ENCODE measurements around the gene CRYBA1. TPM values are rescaled to one million over a fixed set of nuclear protein-coding genes. Genes with fewer than 3 reads are reported as not detected.

The CRYBA1 gene
- total RNA-seq, 1 experiment from 2014 or later = not detected

DNA sequence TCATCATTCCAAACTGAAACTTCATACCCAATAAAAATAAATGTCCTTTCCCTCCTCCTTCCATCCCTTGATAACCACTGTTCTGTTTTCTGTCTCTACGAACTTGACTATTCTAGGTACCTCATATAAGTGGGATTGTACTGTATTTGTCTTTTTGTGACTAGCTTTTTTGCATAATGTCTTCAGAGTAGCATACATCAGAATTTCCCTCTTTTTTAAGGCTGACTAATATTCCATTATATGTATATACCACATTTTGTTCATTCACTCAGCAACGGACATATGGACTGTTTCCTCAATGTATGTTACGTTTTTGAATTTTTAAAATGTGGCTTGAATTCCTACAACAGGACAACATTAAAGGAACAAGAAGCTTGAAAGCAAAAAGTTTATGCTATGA lies 48.8 kb downstream of the CRYBA1 start (continued):
- TF ChIP-seq SIN3A (IDR thresholded peaks at IDR 0.05; ENCODE audit: low read depth) (no peak), RAD21 (IDR thresholded peaks at IDR 0.05; ENCODE audit: low read depth) (no peak), YY1 (IDR thresholded peaks at IDR 0.05; ENCODE audit: extremely low read depth, insufficient replicate concordance, low read depth, low read length) (no peak)
- TF ChIP-seq, protein P1, sequence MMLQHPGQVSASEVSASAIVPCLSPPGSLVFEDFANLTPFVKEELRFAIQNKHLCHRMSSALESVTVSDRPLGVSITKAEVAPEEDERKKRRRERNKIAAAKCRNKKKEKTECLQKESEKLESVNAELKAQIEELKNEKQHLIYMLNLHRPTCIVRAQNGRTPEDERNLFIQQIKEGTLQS (IDR thresholded peaks at IDR 0.05) = no peak

DNA sequence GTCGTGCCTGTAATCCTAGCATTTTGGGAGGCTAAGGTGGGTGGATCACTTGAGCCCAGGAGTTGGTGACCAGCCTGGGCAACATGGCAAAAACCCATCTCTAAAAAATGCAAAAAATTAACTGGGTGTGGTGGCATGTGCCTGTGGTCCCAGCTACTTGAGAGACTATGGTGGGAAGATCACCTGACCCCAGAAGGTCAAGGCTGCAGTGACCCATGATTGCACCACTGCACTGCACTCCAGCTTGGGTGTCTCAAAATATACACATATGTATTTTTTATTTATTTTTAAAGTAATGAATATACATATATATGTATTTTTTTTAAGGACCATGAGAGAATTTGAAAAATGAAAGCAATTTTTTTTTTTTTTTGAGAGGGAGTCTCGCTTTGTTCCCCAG lies 52.4 kb downstream of the CRYBA1 start:
- H3K4me3 ChIP-seq (replicated peaks in 1 of 2; ENCODE audit: low read depth in 1 of 2, low read length in 2 of 2) = no peak overlapping the region
- ChIA-PET POLR2A (no interaction called here), CTCF (no interaction called here), RAD21 (ENCODE audit: low non-redundant PET in 1 of 2, low total read pairs in 2 of 2, uncharacterized antibody in 2 of 2, unreplicated experiment in 2 of 2) (no interaction called here)
- H4K20me1 ChIP-seq (ENCODE audit: insufficient read depth) = no peaks in the 10 kb centered on the region
- ATAC-seq (no peak), DNase-seq (ENCODE audit: low read depth, low spot score) (no peak)
- intact Hi-C loops (cut with micrococcal nuclease) = no loop called here
- no peak overlapping the region for H3K27ac ChIP-seq (ENCODE audit: low read depth, low read length)
- H3K36me3 ChIP-seq (ENCODE audit: control insufficient read depth in 1 of 2, insufficient read depth in 2 of 2, low read length in 2 of 2) = no peaks in the 10 kb centered on the region
- H3K4me2 ChIP-seq (ENCODE audit: low read length) = no peak overlapping the region
- no peak overlapping the region for H2AFZ ChIP-seq (ENCODE audit: low read depth, low read length, poor library complexity, severe bottlenecking)
- BruUV-seq (replicated peaks) = no TSS peak
- no peaks in the 10 kb centered on the region for H3K27me3 ChIP-seq (ENCODE audit: insufficient read depth, low read length)
- no peaks in the 10 kb centered on the region for H3K9me3 ChIP-seq (ENCODE audit: control insufficient read depth in 1 of 2, insufficient read depth in 1 of 2, low read depth in 1 of 2, low read length in 2 of 2)
- H3K79me2 ChIP-seq (ENCODE audit: insufficient read depth, low read length) = no peaks in the 10 kb centered on the region
- H3K9me2 ChIP-seq (ENCODE audit: insufficient read depth) = no peaks in the 10 kb centered on the region
- H3K4me1 ChIP-seq (ENCODE audit: control insufficient read depth in 1 of 2, insufficient read depth in 2 of 2, low read length in 2 of 2) = peaks cover 4 to 8% of the 10 kb centered on the region in 2 experiments; a peak in 2 of 4 replicates
- no peak overlapping the region for H3K9ac ChIP-seq (ENCODE audit: low read length)
- no peak for TF ChIP-seq ELF1 (IDR thresholded peaks at IDR 0.05; ENCODE audit: borderline replicate concordance, low read depth)
- TF ChIP-seq EZH2phosphoT487 (IDR thresholded peaks at IDR 0.05; ENCODE audit: borderline replicate concordance) = no peak
- TF ChIP-seq CBX3 (IDR thresholded peaks at IDR 0.05; ENCODE audit: low read depth) = no peak
- TF ChIP-seq POLR2AphosphoS5 (IDR thresholded peaks at IDR 0.05; ENCODE audit: low read depth, low read length) = no peak
- TF ChIP-seq, protein P2, sequence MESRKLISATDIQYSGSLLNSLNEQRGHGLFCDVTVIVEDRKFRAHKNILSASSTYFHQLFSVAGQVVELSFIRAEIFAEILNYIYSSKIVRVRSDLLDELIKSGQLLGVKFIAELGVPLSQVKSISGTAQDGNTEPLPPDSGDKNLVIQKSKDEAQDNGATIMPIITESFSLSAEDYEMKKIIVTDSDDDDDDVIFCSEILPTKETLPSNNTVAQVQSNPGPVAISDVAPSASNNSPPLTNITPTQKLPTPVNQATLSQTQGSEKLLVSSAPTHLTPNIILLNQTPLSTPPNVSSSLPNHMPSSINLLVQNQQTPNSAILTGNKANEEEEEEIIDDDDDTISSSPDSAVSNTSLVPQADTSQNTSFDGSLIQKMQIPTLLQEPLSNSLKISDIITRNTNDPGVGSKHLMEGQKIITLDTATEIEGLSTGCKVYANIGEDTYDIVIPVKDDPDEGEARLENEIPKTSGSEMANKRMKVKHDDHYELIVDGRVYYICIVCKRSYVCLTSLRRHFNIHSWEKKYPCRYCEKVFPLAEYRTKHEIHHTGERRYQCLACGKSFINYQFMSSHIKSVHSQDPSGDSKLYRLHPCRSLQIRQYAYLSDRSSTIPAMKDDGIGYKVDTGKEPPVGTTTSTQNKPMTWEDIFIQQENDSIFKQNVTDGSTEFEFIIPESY (IDR thresholded peaks at IDR 0.05; ENCODE audit: extremely low read depth, insufficient replicate concordance, low read length) = no peak
- no peak for TF ChIP-seq ZFX (IDR thresholded peaks at IDR 0.05)
- TF ChIP-seq EZH2 (IDR thresholded peaks at IDR 0.05) = no peak
- no peak for TF ChIP-seq TCF7L2 (IDR thresholded peaks at IDR 0.05; ENCODE audit: borderline replicate concordance, extremely low read depth, insufficient read depth, insufficient read length)
- TF ChIP-seq, protein P3, sequence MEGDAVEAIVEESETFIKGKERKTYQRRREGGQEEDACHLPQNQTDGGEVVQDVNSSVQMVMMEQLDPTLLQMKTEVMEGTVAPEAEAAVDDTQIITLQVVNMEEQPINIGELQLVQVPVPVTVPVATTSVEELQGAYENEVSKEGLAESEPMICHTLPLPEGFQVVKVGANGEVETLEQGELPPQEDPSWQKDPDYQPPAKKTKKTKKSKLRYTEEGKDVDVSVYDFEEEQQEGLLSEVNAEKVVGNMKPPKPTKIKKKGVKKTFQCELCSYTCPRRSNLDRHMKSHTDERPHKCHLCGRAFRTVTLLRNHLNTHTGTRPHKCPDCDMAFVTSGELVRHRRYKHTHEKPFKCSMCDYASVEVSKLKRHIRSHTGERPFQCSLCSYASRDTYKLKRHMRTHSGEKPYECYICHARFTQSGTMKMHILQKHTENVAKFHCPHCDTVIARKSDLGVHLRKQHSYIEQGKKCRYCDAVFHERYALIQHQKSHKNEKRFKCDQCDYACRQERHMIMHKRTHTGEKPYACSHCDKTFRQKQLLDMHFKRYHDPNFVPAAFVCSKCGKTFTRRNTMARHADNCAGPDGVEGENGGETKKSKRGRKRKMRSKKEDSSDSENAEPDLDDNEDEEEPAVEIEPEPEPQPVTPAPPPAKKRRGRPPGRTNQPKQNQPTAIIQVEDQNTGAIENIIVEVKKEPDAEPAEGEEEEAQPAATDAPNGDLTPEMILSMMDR (IDR thresholded peaks at IDR 0.05 in 2 of 3, conservative IDR thresholded peaks at IDR 0.05 in 1 of 3; ENCODE audit: borderline replicate concordance in 1 of 3, insufficient read depth in 1 of 3, low read depth in 2 of 3, low read length in 2 of 3) = no peak
- TF ChIP-seq, protein P4, sequence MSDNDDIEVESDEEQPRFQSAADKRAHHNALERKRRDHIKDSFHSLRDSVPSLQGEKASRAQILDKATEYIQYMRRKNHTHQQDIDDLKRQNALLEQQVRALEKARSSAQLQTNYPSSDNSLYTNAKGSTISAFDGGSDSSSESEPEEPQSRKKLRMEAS (IDR thresholded peaks at IDR 0.05) = no peak
- TF ChIP-seq EGR1 (IDR thresholded peaks at IDR 0.05; ENCODE audit: low read depth) = no peak
- no peak for TF ChIP-seq FOSL1 (IDR thresholded peaks at IDR 0.05; ENCODE audit: low read depth)
- TF ChIP-seq RAD21 (IDR thresholded peaks at IDR 0.05; ENCODE audit: low read depth) = no peak
- no peak for TF ChIP-seq CEBPB (IDR thresholded peaks at IDR 0.05; ENCODE audit: low read depth)
- no peak for TF ChIP-seq YY1 (IDR thresholded peaks at IDR 0.05; ENCODE audit: extremely low read depth, insufficient replicate concordance, low read depth, low read length)
- TF ChIP-seq, protein P5, sequence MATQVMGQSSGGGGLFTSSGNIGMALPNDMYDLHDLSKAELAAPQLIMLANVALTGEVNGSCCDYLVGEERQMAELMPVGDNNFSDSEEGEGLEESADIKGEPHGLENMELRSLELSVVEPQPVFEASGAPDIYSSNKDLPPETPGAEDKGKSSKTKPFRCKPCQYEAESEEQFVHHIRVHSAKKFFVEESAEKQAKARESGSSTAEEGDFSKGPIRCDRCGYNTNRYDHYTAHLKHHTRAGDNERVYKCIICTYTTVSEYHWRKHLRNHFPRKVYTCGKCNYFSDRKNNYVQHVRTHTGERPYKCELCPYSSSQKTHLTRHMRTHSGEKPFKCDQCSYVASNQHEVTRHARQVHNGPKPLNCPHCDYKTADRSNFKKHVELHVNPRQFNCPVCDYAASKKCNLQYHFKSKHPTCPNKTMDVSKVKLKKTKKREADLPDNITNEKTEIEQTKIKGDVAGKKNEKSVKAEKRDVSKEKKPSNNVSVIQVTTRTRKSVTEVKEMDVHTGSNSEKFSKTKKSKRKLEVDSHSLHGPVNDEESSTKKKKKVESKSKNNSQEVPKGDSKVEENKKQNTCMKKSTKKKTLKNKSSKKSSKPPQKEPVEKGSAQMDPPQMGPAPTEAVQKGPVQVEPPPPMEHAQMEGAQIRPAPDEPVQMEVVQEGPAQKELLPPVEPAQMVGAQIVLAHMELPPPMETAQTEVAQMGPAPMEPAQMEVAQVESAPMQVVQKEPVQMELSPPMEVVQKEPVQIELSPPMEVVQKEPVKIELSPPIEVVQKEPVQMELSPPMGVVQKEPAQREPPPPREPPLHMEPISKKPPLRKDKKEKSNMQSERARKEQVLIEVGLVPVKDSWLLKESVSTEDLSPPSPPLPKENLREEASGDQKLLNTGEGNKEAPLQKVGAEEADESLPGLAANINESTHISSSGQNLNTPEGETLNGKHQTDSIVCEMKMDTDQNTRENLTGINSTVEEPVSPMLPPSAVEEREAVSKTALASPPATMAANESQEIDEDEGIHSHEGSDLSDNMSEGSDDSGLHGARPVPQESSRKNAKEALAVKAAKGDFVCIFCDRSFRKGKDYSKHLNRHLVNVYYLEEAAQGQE (IDR thresholded peaks at IDR 0.05; ENCODE audit: low read depth) = no peak
- TF ChIP-seq POLR2A (IDR thresholded peaks at IDR 0.05; ENCODE audit: borderline replicate concordance, extremely low read depth, insufficient read depth, insufficient read length) = no peak
